CD4-positive, alpha-beta T cell (primary cell): Measurements from ENCODE around the gene P2RY12. TPM values are rescaled to one million over a fixed set of nuclear protein-coding genes. Genes with fewer than 3 reads are reported as not detected.

ENCODE experiments used
- ATAC-seq: fragments of 200-7000 bp; cut with Tn5 transposase; one replicate; pipeline ENCODE4 v1.10.0; 2022; ENCODE audit warnings: mild to moderate bottlenecking; ENCODE audit not compliant: poor library complexity
- CTCF ChIA-PET: fragments of 350-600 bp; sonication (Branson Sonifier 250); formaldehyde crosslinking; loops from one replicate; lab custom pipeline; 2021; ENCODE audit warnings: antibody characterized with exemption, inconsistent platforms; lab: Charles Lee
- POLR2A ChIA-PET: fragments of 350-600 bp; sonication (Branson Sonifier 250); formaldehyde crosslinking; loops from one replicate; lab custom pipeline; 2021; ENCODE audit warnings: antibody characterized with exemption, inconsistent platforms; lab: Charles Lee
- DNase-seq, 14 experiments: peaks; one replicate each; pipeline ENCODE4 v3.0.0-alpha.2; 2013 to 2020; ENCODE audit warnings: mixed read lengths in 2 of 14
- H3K27ac ChIP-seq, 2 donors: one replicate each; pipeline versions ENCODE4 v1.5.1 to v1.7.0; 2013; ENCODE audit warnings: low read length in 2 of 2, low read depth in 1 of 2, mild to moderate bottlenecking in 1 of 2
- H3K27me3 ChIP-seq, 2 experiments: 1 replicate in 1 of 2; 2 replicates in 1 of 2; pipeline versions ENCODE4 v1.6.1 to v1.7.0; 2013; ENCODE audit warnings: low read length in 2 of 2, control low read depth in 1 of 2, mild to moderate bottlenecking in 1 of 2, moderate library complexity in 1 of 2; ENCODE audit not compliant: insufficient read depth in 2 of 2, control insufficient read depth in 1 of 2
- H3K36me3 ChIP-seq: one replicate; pipeline ENCODE4 v1.6.1; 2013; ENCODE audit warnings: low read length, control low read depth; ENCODE audit not compliant: insufficient read depth
- H3K4me1 ChIP-seq: one replicate; pipeline ENCODE4 v1.6.1; 2013; ENCODE audit warnings: low read length, control low read depth; ENCODE audit not compliant: insufficient read depth
- H3K4me3 ChIP-seq: one replicate; pipeline ENCODE4 v1.5.1; 2013; ENCODE audit warnings: mild to moderate bottlenecking, low read length, moderate library complexity
- H3K9me3 ChIP-seq, 2 experiments: 1 replicate in 1 of 2; 2 replicates in 1 of 2; pipeline versions ENCODE4 v1.6.1 to v1.7.0; 2013; ENCODE audit warnings: low read length in 2 of 2, mild to moderate bottlenecking in 2 of 2, control low read depth in 1 of 2, moderate library complexity in 1 of 2; ENCODE audit not compliant: control insufficient read depth in 1 of 2, insufficient read depth in 1 of 2
- H3K27ac Mint-ChIP-seq: one replicate; pipeline ENCODE4 v1.8.0; 2020; ENCODE audit warnings: mixed read lengths
- H3K27me3 Mint-ChIP-seq: one replicate; pipeline ENCODE4 v1.8.0; 2021; ENCODE audit warnings: mixed read lengths
- H3K36me3 Mint-ChIP-seq: one replicate; pipeline ENCODE4 v1.8.0; 2021; ENCODE audit warnings: low read depth, mixed read lengths
- H3K4me1 Mint-ChIP-seq: one replicate; pipeline ENCODE4 v1.8.0; 2021; ENCODE audit warnings: low read depth, mixed read lengths
- H3K4me3 Mint-ChIP-seq: one replicate; pipeline ENCODE4 v1.8.0; 2020; ENCODE audit warnings: mild to moderate bottlenecking, mixed read lengths
- H3K9me3 Mint-ChIP-seq: one replicate; pipeline ENCODE4 v1.8.0; 2020; ENCODE audit warnings: mixed read lengths
- CTCF ChIP-seq: fragments of 200-600 bp; IDR thresholded peaks from one replicate; pipeline ENCODE4 v1.8.0; 2022; ENCODE audit warnings: antibody characterized with exemption, mild to moderate bottlenecking
- intact Hi-C, 2 experiments: fragments of 100-400 bp; cut with DNase I in 1 of 2; cut with micrococcal nuclease in 1 of 2; formaldehyde crosslinking; loops; one replicate each; pipeline versions ENCODE4 v1.15.1 to v1.9.0; 2023 to 2025; cut with DNase I, micrococcal nuclease
- total RNA-seq, 174 experiments: library from RNA in 2 of 174; stranded (reverse) in 2 of 174; gene quantifications; one replicate each; pipeline ENCODE4 v1.2.3 and lab custom pipeline; 2021 to 2026

Gene P2RY12
- total RNA-seq, 2 experiments from 2014 or later = not detected

GRCh38 chr3:151362751-151363174 lies 21.8 kb downstream of the P2RY12 start:
- Mint-ChIP-seq H3K4me3 (no peak overlapping the region), H3K9me3 (no peaks in the 10 kb centered on the region), H3K27me3 (no peaks in the 10 kb centered on the region), H3K27ac (no peak overlapping the region), H3K4me1 (no peaks in the 10 kb centered on the region), H3K36me3 (no peaks in the 10 kb centered on the region)
- Histone ChIP-seq H3K27me3 (no peaks in the 10 kb centered on the region), H3K4me3 (no peak overlapping the region), H3K9me3 (no peaks in the 10 kb centered on the region), H3K36me3 (no peaks in the 10 kb centered on the region), H3K4me1 (no peaks in the 10 kb centered on the region), H3K27ac (no peak overlapping the region)
- POLR2A ChIA-PET = no interaction called here
- DNase-seq (no peak), ATAC-seq (no peak)
- CTCF ChIA-PET = no interaction called here
- intact Hi-C loops = no loop called here
- TF ChIP-seq CTCF = no peak

- Mint-ChIP-seq H3K4me1 (no peaks in the 10 kb centered on the region), H3K27me3 (peaks cover 5% of the 10 kb centered on the region), H3K36me3 (no peaks in the 10 kb centered on the region), H3K4me3 (no peak overlapping the region), H3K27ac (no peak overlapping the region), H3K9me3 (no peaks in the 10 kb centered on the region)
- CTCF ChIA-PET = no interaction called here
- DNase-seq (no peak), ATAC-seq (no peak)
- Histone ChIP-seq H3K4me1 (no peaks in the 10 kb centered on the region), H3K9me3 (no peaks in the 10 kb centered on the region), H3K27ac (no peak overlapping the region), H3K36me3 (no peaks in the 10 kb centered on the region), H3K27me3 (no peaks in the 10 kb centered on the region), H3K4me3 (no peak overlapping the region)
- POLR2A ChIA-PET = no interaction called here
- TF ChIP-seq CTCF = no peak
- intact Hi-C loops = no loop called here
These were observed 27.1 kb downstream of the P2RY12 start for GRCh38 chr3:151357463-151357850.

- CTCF ChIA-PET = no interaction called here
- H3K27ac ChIP-seq = no peak overlapping the region
These were observed 27.6 kb downstream of the P2RY12 start for GRCh38 chr3:151356794-151357462.

More at GRCh38 chr3:151356794-151357462, 27.6 kb downstream of the P2RY12 start:
- POLR2A ChIA-PET = no interaction called here
- Mint-ChIP-seq H3K27ac (no peak overlapping the region), H3K27me3 (peaks cover 11% of the 10 kb centered on the region), H3K36me3 (no peaks in the 10 kb centered on the region), H3K4me1 (no peaks in the 10 kb centered on the region), H3K9me3 (no peaks in the 10 kb centered on the region), H3K4me3 (no peak overlapping the region)
- H3K9me3 ChIP-seq = no peaks in the 10 kb centered on the region
- no peaks in the 10 kb centered on the region for H3K36me3 ChIP-seq
- intact Hi-C loops = no loop called here
- no peak for ATAC-seq
- DNase-seq = no peak
- H3K4me3 ChIP-seq = no peak overlapping the region
- H3K4me1 ChIP-seq = no peaks in the 10 kb centered on the region
- TF ChIP-seq CTCF = no peak
- H3K27me3 ChIP-seq = no peaks in the 10 kb centered on the region
